ENCODE data around the gene POLRMT.

The POLRMT gene

GRCh38 chr19:579111-579841 is 54.1 kb downstream of the POLRMT start:
- no peak for DNase-seq (ENCODE audit: low spot score)

DNA sequence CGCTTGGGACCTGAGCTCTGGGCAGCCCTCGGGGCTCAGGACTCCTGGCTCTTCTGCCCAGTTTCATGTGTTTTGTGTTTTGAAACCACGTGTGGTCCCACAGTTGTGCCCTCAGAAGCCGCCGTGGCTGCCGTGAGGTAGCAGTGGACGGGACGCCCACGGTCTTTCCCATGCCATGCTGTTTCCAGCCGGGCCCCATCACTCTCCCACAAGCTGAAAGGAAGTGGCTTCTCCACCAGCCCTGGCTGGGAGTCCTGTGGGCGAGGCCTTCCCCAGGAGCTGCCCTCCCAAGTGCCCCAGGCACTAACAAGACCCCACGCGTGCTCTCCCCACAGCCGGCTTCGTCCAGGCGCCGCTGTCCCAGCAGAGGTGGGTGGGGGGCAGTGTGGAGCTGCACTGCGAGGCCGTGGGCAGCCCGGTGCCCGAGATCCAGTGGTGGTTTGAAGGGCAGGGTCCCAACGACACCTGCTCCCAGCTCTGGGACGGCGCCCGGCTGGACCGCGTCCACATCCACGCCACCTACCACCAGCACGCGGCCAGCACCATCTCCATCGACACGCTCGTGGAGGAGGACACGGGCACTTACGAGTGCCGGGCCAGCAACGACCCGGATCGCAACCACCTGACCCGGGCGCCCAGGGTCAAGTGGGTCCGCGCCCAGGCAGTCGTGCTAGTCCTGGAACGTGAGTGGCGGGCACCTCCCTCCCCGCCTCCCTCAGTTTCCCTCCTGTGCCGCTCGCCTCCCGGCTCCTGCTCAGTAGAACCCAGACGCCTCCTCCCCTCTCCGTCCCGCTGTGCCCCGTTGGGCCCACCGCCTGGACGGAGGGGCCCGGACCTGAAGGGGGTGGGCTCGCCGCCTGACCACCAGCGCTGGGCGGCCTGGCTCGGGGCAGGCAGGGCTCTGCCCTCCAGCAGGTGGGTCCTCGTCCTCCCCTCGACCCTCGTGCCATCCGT is 55.6 kb downstream of the POLRMT start:
- no peak for DNase-seq (ENCODE audit: low spot score)

DNA sequence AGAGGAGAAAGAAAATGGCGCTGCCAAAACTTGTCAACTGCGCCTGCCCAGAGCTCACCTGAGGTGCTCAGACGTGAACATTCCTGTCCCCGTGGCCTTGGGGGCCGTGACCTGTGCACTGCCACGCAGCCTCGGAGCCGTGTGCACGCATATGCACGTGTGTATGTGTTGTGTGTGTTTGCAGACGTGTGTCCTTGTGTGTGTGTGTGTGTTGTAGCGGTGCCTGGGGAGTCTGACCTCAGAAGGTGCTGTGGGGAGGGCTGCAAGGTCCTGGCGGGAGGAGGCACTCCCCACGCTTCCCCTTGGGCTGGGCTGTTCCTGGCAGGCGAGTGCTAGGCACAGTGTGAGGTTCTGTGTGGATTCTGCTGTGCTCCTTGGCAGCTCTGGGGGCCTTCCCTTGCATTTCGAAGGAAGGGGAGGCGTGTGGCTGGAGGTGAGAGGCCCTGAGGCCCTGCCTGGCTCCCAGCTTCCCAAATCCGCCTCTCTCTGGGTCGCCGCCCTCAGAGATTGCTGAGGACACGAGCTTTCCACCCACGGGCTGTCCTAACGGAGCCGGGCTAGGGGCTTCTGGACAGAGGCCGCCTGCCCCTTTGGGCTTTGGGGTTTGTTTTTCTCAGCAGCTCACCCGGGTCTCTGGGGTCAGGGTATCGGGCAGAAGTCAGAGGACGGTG is 56.4 kb downstream of the POLRMT start:
- DNase-seq (ENCODE audit: low spot score) = no peak

GRCh38 chr19:575527-576506 is 57.5 kb downstream of the POLRMT start:
- DNase-seq (ENCODE audit: low spot score) = no peak

GRCh38 chr19:574658-575526 is 58.4 kb downstream of the POLRMT start:
- no peak for DNase-seq (ENCODE audit: low spot score)

GRCh38 chr19:573519-573825 is 59.9 kb downstream of the POLRMT start:
- DNase-seq (ENCODE audit: low spot score) = no peak

GRCh38 chr19:572743-573518 is 60.4 kb downstream of the POLRMT start:
- DNase-seq (ENCODE audit: low spot score) = no peak

GRCh38 chr19:572140-572742 is 61.1 kb downstream of the POLRMT start, which contains the start of gene BSG:
Gene BSG (plus strand): TSS chr19:572596. CDS start chr19:572635, 39 bp downstream.
- DNase-seq (ENCODE audit: low spot score) = peak; percentile 98

GRCh38 chr19:571566-571974 is 61.8 kb downstream of the POLRMT start:
- peak; percentile 25 for DNase-seq (ENCODE audit: low spot score)

GRCh38 chr19:570937-571565 is 62.3 kb downstream of the POLRMT start:
- DNase-seq (ENCODE audit: low spot score) = peak; percentile 55

- DNase-seq (ENCODE audit: low spot score) = no peak
Measured at GRCh38 chr19:570251-570686, 63.1 kb downstream of the POLRMT start.

- no peak for DNase-seq (ENCODE audit: low spot score)
Measured at GRCh38 chr19:567296-567900, 65.9 kb downstream of the POLRMT start.

All from activated CD4-positive, alpha-beta T cell treated with anti-CD3 and anti-CD28 coated beads, Interleukin-2, Interleukin-4, amounts not matched to agents 100 ng/mL and 50 ng/mL, durations not matched to agents 16 hours and 8 hours (primary cell).